HG03159 (cell line): ENCODE measurements around the gene ATN1.

ENCODE experiments used
- ATAC-seq: cut with Tn5 transposase; IDR thresholded peaks from one replicate; pipeline ENCODE4 v1.9.1; 2021; ENCODE audit warnings: mild to moderate bottlenecking, moderate library complexity; ENCODE audit not compliant: unreplicated experiment

Gene ATN1

DNA sequence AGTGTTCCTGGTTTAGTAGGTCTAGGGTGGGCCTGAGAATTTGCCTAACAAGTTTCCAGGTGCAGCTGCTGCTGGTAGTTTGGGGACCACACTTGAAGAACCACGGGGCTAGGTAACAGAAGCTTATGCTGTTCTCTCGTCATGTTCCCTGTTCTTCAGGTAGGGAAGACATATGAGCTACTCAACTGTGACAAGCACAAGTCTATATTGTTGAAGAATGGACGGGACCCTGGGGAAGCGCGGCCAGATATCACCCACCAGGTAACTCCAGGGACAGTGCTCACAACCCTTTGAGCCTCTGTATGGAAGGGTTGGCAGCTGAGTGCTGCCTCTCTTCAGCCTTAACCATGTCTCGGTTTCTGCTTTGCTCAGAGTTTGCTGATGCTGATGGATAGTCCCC, 46.4 kb downstream of the ATN1 start:
- ATAC-seq: no peak

DNA sequence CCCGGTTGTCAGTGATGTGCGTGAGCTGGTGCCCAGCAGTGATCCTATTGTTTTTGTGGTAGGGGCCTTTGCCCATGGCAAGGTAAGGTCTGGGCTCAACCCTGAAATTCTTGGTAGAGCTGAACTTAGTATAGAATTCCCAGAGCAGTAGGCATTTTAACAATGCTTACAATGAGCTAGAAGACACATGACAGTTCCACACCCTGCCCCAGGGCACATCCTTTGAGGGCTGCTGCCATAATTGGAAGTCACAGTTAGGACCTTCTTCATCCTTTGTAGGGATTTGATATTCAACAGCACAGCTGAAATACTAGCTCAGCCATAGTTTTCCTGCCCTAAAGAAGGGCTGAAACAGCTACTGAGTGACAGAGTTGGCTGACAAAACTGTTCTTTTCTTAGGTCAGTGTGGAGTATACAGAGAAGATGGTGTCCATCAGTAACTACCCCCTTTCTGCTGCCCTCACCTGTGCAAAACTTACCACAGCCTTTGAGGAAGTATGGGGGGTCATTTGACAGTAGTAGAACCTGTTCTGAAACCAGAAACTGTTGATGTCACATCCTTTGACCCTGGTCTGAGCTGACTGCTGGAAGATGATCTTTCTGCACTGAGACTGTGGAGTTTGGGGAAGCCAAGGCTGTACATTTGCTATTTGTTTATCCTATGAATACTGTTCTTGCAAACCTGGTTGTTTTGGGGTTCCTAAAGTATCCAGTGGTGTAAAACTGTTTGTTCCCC, 47.7 kb downstream of the ATN1 start:
- ATAC-seq: no peak

DNA sequence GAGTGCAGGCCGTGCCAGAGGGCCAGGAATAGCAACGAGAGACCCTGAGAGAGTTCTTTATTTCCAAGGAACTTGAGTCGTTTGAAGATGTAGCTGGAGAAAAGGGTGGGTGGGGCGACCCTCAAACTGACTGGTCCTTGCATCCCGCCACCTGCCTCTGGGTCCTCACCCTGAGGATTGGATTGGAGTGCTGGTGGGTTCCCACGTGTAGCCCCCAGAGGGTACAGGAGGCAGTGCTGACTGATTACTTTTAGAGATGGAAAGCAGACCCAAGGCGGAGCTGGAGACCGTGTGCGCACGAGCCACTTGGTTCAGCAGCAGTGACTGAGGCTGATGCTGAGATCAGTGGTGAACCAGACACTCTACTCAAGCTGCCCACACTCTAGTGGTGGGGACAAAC, 49.9 kb downstream of the ATN1 start:
- ATAC-seq: no peak

DNA sequence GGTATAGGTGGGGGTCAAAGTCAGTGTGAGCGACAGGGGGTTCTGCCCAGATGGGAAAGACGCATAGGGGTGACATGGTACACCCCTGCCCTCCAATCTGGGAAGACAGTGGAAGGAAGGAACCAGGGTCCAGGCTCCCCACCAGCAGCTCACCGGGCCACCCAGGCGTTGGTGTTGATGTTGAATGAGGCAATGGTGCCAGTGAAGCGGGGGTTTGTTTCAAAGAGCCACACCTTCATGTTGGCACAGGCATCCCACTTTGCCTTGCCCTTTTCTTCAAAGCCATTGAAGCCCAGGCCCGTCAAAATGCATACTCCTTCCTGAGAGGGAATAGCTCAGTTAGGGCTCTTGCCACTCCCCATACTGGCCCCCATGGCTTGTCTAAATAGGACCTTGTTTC, 50.4 kb downstream of the ATN1 start:
- no peak for ATAC-seq

DNA sequence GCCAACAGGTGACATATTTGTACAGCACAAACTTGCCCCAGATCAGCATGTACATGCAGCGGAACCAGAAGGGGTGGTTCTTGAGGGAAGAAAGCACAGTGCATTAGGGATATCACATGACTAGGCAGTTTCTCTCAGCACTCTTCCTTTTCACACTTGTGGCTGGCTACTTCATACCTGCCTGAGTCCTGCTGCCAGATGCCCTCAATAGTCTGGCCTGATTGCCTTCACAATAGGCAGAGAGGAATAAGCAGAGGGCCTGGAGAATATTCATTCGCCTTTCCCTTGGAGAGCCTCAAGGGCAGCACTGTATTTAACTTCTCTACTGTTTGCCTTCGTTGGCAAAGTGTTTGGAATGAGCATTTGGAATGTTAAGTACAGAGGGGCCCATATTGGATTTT, 50.9 kb downstream of the ATN1 start:
- no peak for ATAC-seq

DNA sequence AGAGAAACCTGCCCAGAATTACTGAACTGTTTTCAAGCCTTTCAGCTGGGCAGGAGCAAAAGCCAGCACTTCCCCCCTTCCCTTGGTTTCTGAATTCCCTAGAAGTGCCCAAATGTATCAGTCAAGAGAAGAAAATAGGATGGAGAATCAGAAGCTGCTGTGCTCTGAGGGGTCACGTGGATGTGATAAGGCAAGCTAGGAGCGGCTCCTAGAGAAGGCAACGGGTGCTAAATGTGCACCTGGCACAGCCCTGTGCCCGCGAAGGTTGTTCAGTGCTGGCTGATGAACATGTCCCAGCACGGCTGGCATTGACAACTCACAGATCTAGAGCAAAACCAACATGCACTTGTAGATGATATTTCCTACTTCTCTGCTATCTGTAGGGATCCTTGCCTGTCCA, 51.3 kb downstream of the ATN1 start:
- no peak for ATAC-seq

DNA sequence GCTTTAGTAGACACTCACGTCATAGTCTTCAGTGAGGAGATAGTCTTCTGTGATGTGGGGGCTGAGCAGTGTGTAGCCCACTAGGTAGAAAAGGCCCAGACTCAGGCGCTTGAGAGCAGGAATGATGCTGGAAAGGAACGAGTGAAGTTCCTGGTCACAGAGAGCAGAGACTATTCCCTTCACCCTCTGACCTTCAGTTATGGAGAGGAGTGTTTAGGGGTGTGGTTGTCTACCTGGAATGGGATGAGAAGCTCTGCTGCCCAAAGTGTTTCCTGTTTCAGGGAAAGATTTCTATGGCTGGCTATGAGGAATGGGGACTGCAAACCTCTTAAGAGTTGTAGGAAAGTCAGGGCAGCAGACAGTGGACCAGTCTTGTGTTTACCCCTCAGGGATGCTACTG, 51.7 kb downstream of the ATN1 start:
- no peak for ATAC-seq

DNA sequence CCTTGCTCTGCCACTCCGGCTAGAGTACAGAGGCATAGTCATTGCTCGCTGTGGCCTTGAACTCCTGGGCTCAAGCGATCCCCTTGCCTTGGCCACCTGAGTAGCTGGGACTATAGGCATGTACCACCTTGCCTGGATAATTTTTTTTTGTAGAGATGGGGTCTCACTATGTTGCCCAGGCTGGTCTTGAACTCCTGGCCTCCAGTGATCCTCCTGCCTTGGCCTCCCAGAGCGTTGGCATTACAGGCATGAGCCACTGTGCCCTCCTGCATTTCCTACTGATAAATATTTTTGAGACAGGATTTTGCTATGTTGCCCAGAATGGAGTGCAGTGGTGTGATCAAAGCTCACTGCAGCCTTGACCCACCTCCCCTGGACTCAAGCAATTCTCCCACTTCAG, 52.3 kb downstream of the ATN1 start:
- ATAC-seq: no peak

DNA sequence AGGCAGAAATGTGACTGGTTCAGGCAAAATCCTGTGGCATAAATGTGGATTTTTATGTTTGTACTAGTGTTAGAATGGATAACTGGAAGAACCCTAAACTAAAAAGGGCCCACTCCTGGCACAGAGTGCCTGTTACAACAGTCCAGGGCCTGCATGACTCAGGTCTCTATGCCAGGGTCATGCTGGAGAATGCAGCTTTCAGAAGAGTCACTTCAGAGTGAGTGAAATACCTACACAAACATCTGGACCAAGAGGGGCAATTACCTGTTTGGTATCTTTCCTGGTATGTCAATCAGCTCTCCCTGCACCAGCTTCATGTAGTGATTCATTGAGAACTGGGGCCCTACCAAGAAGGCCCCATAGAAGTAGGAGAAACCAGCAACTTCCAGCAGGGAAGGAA, 53.0 kb downstream of the ATN1 start:
- no peak for ATAC-seq

DNA sequence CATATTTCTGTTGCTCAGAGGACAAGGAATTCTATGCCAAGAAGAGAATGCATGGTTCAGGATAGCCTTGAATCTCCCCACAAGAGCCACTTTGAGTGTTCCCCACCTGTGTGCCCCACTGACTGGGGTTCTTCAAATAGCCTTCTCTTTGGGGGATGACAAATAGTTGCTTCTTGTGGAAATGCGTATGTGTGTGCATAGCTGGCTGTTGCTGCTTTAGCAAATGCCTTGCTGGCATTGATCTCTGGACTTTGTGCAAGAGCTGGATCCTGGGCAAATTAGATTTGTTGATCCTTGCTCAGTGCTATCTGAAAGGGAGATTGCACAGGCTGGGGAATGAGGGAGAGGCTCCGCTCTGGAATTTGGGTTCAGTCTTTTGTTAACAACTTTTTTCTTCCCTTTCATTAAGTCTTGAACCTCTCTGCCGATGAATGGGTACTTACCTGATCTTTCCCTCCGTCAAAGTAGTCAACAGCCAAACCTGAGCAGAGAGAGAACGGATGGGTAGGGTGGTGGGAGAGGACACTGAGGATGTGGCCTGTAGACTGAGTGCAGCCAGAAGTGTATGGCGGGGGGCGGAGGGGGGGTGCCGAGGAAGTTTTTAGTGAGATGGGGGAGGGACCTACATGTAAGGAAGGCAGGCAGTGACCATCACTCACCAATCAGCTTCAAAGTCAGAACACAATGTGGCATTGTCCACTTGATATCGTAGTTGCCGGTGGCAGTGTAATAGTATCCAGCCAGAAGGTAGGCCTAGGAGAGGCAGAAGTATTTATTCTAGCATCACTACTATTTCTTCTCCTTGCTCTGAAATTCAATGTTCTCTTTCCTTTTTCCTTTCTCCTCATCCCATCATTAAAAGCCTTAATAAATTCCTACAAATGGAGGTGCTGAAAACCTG, 53.6 kb downstream of the ATN1 start:
- no peak for ATAC-seq

DNA sequence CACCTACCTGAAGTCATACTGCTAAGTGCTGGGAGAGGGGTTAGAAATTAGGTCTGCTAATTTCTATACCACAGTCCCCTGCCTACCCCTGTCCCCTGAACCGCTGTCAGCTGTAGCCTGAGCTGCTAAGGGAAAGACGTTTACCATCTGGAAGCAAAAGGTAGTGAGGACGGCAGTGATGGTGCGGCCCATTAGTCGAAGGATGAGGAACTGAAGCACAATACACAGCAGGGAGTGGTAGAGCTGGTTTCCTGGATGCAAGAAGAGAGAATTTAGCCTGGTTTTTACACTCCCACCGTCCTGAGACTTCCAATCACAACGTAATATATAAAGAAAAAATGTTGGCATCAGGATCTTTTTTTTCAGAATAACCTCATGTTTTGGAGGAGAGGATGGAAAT, 54.8 kb downstream of the ATN1 start:
- ATAC-seq: no peak

DNA sequence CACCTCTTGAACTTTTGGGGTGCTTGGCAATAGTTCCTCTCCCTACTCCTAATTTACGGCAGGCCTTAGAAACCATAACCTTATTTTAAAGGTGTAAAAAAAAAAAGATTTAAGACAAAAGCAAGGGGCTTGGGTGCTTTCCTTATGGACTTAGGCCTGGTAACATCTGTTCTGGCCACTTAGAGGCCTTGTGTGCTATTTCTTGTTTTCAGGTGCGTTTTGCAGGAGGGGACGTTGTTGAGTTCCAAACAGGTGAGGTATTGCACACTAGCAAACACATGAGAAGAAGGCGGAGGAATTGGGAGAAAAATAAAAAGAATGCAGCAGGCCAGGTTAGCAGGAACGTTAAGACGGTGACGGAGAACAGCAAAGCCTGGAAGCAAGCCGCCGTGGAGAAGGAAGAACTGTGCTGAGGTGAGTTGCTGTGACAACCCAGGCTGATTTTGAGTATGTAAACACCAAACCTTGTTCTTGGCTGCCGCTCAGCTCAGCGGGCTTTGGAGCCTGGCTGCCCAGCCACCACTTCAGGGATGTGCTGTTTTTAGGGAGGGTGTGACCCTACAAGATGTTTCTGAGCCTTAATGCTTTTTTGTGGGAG, 60.3 kb downstream of the ATN1 start:
- ATAC-seq: no peak
